Putamen (tissue), 1 donor: ENCODE data around the gene CCDC57.

Source experiments
- DNase-seq: peaks from one replicate; pipeline ENCODE4 v3.0.0-alpha.2; 2016; ENCODE audit warnings: low spot score

The CCDC57 gene

GRCh38 chr17:82126556-82127314 lies 85.9 kb downstream of the CCDC57 start:
- DNase-seq, result no peak

- no peak for DNase-seq
Observed at GRCh38 chr17:82124101-82124500, 88.5 kb downstream of the CCDC57 start.

GRCh38 chr17:82121660-82122629 lies 90.7 kb downstream of the CCDC57 start:
- DNase-seq, result no peak

GRCh38 chr17:82121246-82121645 lies 91.4 kb downstream of the CCDC57 start:
- DNase-seq, result no peak

- no peak for DNase-seq
Observed at GRCh38 chr17:82120148-82120547, 92.5 kb downstream of the CCDC57 start.

- no peak for DNase-seq
Observed at GRCh38 chr17:82118815-82119380, 93.7 kb downstream of the CCDC57 start.

- no peak for DNase-seq
Observed at GRCh38 chr17:82118168-82118814, 94.4 kb downstream of the CCDC57 start.

GRCh38 chr17:82117139-82118090 lies 95.2 kb downstream of the CCDC57 start:
- DNase-seq, result no peak

- DNase-seq, result no peak
Observed at GRCh38 chr17:82116246-82116645, 96.4 kb downstream of the CCDC57 start.

GRCh38 chr17:82114872-82115271 lies 97.8 kb downstream of the CCDC57 start:
- DNase-seq, result no peak

- DNase-seq, result no peak
Observed at GRCh38 chr17:82114447-82114846, 98.2 kb downstream of the CCDC57 start.

- DNase-seq, result no peak
Observed at GRCh38 chr17:82113941-82114340, 98.7 kb downstream of the CCDC57 start.

GRCh38 chr17:82113422-82113821 lies 99.2 kb downstream of the CCDC57 start:
- no peak for DNase-seq

GRCh38 chr17:82112914-82113311 lies 99.7 kb downstream of the CCDC57 start:
- no peak for DNase-seq

- no peak for DNase-seq
Observed at GRCh38 chr17:82112181-82112913, 100.3 kb downstream of the CCDC57 start.

GRCh38 chr17:82110298-82110697 lies 102.3 kb downstream of the CCDC57 start:
- DNase-seq, result no peak

- no peak for DNase-seq
Observed at GRCh38 chr17:82108961-82109475, 103.6 kb downstream of the CCDC57 start.

- no peak for DNase-seq
Observed at GRCh38 chr17:82108496-82108945, 104.1 kb downstream of the CCDC57 start.

- no peak for DNase-seq
Observed at GRCh38 chr17:82108038-82108437, 104.6 kb downstream of the CCDC57 start.

- no peak for DNase-seq
Observed at GRCh38 chr17:82107341-82107860, 105.2 kb downstream of the CCDC57 start.
